ENCODE results near the gene SLC6A1. TPM values are rescaled to one million over a fixed set of nuclear protein-coding genes. Genes with fewer than 3 reads are reported as not detected.
"Not testable (repeated sequence)": the region's sequence is repeated elsewhere in the genome, so short reads cannot be mapped to it uniquely, and the experiment has no call there.

Gene SLC6A1
- total RNA-seq, 1 experiment from 2014 or later: not detected

GRCh38 chr3:11060500-11061251 is 68.1 kb downstream of the SLC6A1 start:
- Mint-ChIP-seq H3K27me3 (ENCODE audit: insufficient read depth, unreplicated experiment) (peaks cover 18% of the 10 kb centered on the region), H3K4me3 (ENCODE audit: unreplicated experiment) (no peak overlapping the region), H3K27ac (ENCODE audit: low read depth, unreplicated experiment) (no peak overlapping the region), H3K4me1 (ENCODE audit: insufficient read depth, unreplicated experiment) (no peaks in the 10 kb centered on the region), H3K36me3 (ENCODE audit: insufficient read depth, unreplicated experiment) (no peaks in the 10 kb centered on the region), H3K9me3 (ENCODE audit: unreplicated experiment) (no peaks in the 10 kb centered on the region)
- peak; percentile 78 for DNase-seq (ENCODE audit: unreplicated experiment)
- intact Hi-C loops (cut with micrococcal nuclease): loop anchor here (1.0 to 5.0 kb wide), 4 partner anchors 95 to 275 kb away; no protein-coding TSS in a partner anchor
- ChIA-PET POLR2A (interaction anchor here (1.0 to 1.5 kb wide), 5 partner anchors 76 to 213 kb away, joined by 3 to 4 read pairs (median 4); no protein-coding TSS in a partner anchor), CTCF (interaction anchor here (0.6 to 8.8 kb wide), 126 partner anchors 7 to 748 kb away, joined by 3 to 141 read pairs (median 4); partner anchors contain the start of gene HRH1)
- peak; percentile 95 for TF ChIP-seq CTCF (IDR thresholded peaks at IDR 0.05; ENCODE audit: unreplicated experiment)
- no TSS peak for BruUV-seq (replicated peaks)

- BruUV-seq (replicated peaks); H3K4me3 Mint-ChIP-seq (ENCODE audit: unreplicated experiment); H3K4me1 Mint-ChIP-seq (ENCODE audit: insufficient read depth, unreplicated experiment); H3K9me3 Mint-ChIP-seq (ENCODE audit: unreplicated experiment); H3K36me3 Mint-ChIP-seq (ENCODE audit: insufficient read depth, unreplicated experiment); DNase-seq (ENCODE audit: unreplicated experiment); H3K27ac Mint-ChIP-seq (ENCODE audit: low read depth, unreplicated experiment): not testable (repeated sequence)
- ChIA-PET POLR2A (interaction anchor here (1.1 to 1.5 kb wide), 4 partner anchors 75 to 140 kb away, joined by 3 to 4 read pairs (median 4); no protein-coding TSS in a partner anchor), CTCF (interaction anchor here (0.6 to 8.8 kb wide), 45 partner anchors 9 to 721 kb away, joined by 3 to 141 read pairs (median 6); partner anchors contain the start of gene HRH1)
- H3K27me3 Mint-ChIP-seq (ENCODE audit: insufficient read depth, unreplicated experiment): peaks cover 18% of the 10 kb centered on the region
- intact Hi-C loops (cut with micrococcal nuclease): loop anchor here (5.0 kb wide), 1 partner anchor 161 kb away; no protein-coding TSS in a partner anchor
Observed at GRCh38 chr3:11061268-11061871, 68.8 kb downstream of the SLC6A1 start.

GRCh38 chr3:11062704-11063103 is 70.2 kb downstream of the SLC6A1 start:
- H3K36me3 Mint-ChIP-seq (ENCODE audit: insufficient read depth, unreplicated experiment): no peaks in the 10 kb centered on the region
- BruUV-seq (replicated peaks): no TSS peak
- ChIA-PET POLR2A (interaction anchor here (0.6 kb wide), 1 partner anchor 93 kb away, joined by 3 read pairs; no protein-coding TSS in a partner anchor), CTCF (interaction anchor here (0.9 to 8.8 kb wide), 9 partner anchors 13 to 304 kb away, joined by 3 to 138 read pairs (median 12); partner anchors contain the start of gene HRH1)
- H3K27me3 Mint-ChIP-seq (ENCODE audit: insufficient read depth, unreplicated experiment): peaks cover 5% of the 10 kb centered on the region
- no peak overlapping the region for H3K4me3 Mint-ChIP-seq (ENCODE audit: unreplicated experiment)
- TF ChIP-seq CTCF (IDR thresholded peaks at IDR 0.05; ENCODE audit: unreplicated experiment): no peak
- intact Hi-C loops (cut with micrococcal nuclease): loop anchor here (5.0 kb wide), 1 partner anchor 160 kb away; no protein-coding TSS in a partner anchor
- H3K9me3 Mint-ChIP-seq (ENCODE audit: unreplicated experiment): no peaks in the 10 kb centered on the region
- DNase-seq (ENCODE audit: unreplicated experiment): no peak
- H3K4me1 Mint-ChIP-seq (ENCODE audit: insufficient read depth, unreplicated experiment): no peaks in the 10 kb centered on the region
- H3K27ac Mint-ChIP-seq (ENCODE audit: low read depth, unreplicated experiment): no peak overlapping the region

GRCh38 chr3:11071096-11071755 is 78.7 kb downstream of the SLC6A1 start:
- ChIA-PET POLR2A (interaction anchor here (0.6 kb wide), 1 partner anchor 55 kb away, joined by 3 read pairs; no protein-coding TSS in a partner anchor), CTCF (interaction anchor here (1.2 to 2.1 kb wide), 2 partner anchors 11 kb away, joined by 6 to 13 read pairs; no protein-coding TSS in a partner anchor)
- no peak for TF ChIP-seq CTCF (IDR thresholded peaks at IDR 0.05; ENCODE audit: unreplicated experiment)
- no peaks in the 10 kb centered on the region for H3K36me3 Mint-ChIP-seq (ENCODE audit: insufficient read depth, unreplicated experiment)
- no peak overlapping the region for H3K27ac Mint-ChIP-seq (ENCODE audit: low read depth, unreplicated experiment)
- no peak overlapping the region for H3K4me3 Mint-ChIP-seq (ENCODE audit: unreplicated experiment)
- H3K4me1 Mint-ChIP-seq (ENCODE audit: insufficient read depth, unreplicated experiment): peaks cover 6% of the 10 kb centered on the region
- intact Hi-C loops (cut with micrococcal nuclease): no loop called here
- DNase-seq (ENCODE audit: unreplicated experiment): no peak
- H3K27me3 Mint-ChIP-seq (ENCODE audit: insufficient read depth, unreplicated experiment): no peaks in the 10 kb centered on the region
- no TSS peak for BruUV-seq (replicated peaks)
- H3K9me3 Mint-ChIP-seq (ENCODE audit: unreplicated experiment): no peaks in the 10 kb centered on the region
